Fibroblast of upper back skin (primary cell): Measurements from ENCODE around the gene CRISPLD2.

Experiments used
- DNase-seq: peaks from one replicate; pipeline ENCODE4 v3.0.0-alpha.2; 2013

CRISPLD2 gene

GRCh38 chr16:84819644-84820304 is at the start of gene CRISPLD2:
TSS of gene CRISPLD2 (plus strand) at chr16:84819985. CDS start at chr16:84838496, 18,511 bp downstream.
- peak; percentile 88 for DNase-seq

DNA sequence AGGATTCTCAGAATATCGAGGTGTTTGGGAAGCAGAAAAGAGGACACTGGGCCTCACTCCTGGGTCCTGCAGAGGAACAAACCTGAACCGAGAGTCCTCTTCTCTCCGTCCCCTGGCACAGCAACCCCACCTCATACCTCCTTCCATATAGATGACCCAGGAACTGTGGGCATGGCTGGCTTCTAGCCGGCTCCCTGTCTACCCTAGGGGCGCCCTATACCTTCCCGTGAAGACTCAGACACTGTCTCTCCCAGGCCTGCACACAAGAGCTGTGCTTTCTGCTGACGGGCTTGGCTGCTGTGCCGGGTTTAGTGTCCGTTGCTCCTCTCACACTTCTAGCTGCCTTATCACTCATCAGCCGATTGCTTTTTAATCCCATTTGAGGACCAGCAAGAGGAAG is 46.5 kb upstream of the CRISPLD2 start:
- no peak for DNase-seq

DNA sequence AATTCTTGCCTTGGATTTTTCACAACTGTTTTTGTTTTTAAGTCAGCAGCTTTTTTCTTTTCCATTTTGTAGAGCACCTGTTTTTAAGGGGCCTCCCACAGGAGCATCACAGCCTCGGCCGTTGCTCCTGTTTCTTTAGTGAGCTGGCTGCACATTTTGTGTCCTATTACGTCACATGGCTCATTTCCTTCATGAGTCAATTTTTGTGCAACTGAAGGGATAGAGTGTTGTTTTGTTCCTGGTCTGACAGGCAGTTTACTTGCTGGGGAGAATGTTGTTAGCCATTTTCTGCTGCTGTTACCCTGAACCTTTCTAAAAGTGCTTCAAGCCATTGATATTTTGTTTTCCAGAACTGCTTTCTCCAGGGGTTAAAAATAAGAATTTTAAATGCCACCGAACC is 45.0 kb upstream of the CRISPLD2 start:
- DNase-seq: peak; percentile 64

- no peak for DNase-seq
Measured at GRCh38 chr16:84775262-84775810, 44.4 kb upstream of the CRISPLD2 start.

DNA sequence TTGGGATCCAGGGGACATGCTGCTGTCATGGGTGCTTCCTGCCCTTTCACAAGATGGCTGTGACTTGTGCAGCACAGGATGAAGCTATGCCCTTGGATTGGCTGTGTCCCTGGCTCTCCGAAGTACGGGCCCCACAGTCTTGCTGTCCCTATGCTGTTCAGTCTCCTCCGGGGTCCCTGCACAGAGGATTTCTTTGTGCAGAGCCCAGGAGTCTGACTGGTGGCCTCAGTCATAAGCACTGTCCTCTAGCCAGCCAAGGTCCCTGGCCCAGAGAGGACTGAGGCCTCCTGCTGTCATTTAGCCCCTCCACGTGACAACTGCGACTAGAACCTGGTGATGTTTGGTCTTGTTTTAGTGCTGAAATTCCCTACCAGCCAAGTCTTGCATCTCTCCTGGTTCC is 42.4 kb upstream of the CRISPLD2 start:
- no peak for DNase-seq

DNA sequence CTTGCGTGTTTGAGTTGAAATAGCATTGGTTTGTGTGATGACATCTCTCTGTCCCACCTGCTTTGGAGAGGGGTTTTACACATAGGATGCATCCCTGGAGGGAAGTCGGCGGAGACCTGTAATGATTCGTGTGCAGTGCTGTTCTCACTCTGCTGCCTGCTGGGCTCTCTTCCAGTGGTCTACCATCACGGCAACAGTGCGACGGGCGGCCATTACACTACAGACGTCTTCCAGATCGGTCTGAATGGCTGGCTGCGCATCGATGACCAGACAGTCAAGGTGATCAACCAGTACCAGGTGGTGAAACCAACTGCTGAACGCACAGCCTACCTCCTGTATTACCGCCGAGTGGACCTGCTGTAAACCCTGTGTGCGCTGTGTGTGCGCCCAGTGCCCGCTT is 41.1 kb upstream of the CRISPLD2 start:
- no peak for DNase-seq

GRCh38 chr16:84780063-84780462 is 39.7 kb upstream of the CRISPLD2 start:
- DNase-seq: no peak

- no peak for DNase-seq
Measured at GRCh38 chr16:84780544-84781376, 39.0 kb upstream of the CRISPLD2 start.

DNA sequence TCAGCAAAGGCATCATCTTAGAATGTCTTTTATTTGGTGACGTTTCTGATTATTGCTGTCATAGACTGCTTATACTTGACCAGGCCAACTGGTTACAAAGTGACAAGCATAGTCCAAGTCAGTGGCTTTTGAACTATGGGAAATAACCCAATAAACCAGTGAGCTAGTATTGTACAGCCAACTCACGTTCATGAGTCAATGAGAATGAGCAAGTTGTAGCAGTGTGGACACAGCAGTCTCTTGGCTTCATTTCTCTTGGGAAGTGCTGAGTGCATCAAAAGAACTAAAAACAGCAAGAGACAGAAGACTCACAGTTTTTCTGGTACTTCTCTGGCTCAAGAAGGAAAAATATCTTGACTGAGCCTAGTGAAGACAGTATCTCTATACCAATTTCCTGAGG is 36.9 kb upstream of the CRISPLD2 start:
- DNase-seq: no peak

- peak; percentile 93 for DNase-seq
Measured at GRCh38 chr16:84785843-84786581, 33.8 kb upstream of the CRISPLD2 start.

GRCh38 chr16:84786605-84787262 is 33.1 kb upstream of the CRISPLD2 start:
- DNase-seq: no peak

GRCh38 chr16:84787263-84787622 is 32.5 kb upstream of the CRISPLD2 start:
- no peak for DNase-seq

- peak; percentile 89 for DNase-seq
Measured at GRCh38 chr16:84788920-84789391, 30.8 kb upstream of the CRISPLD2 start.

- no peak for DNase-seq
Measured at GRCh38 chr16:84789431-84789830, 30.4 kb upstream of the CRISPLD2 start.

DNA sequence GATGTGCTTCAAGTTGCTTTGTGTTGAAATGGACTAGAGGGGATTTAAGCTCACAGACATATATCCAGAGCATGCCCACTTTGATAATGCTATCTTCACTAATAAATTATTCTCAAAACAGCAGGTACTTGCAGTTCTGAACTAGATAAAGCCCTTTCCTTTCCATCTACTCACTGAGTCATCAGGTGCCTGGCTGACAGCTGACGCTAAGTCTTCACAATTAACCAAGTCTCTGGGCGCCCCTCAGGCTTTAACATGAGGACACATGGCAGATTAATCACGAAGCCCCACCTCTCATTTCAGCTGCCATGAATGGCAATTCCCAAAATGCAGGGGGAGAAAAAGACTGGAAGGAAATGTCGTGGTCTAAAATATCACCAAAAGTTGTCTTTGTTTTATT is 29.5 kb upstream of the CRISPLD2 start:
- DNase-seq: no peak

- DNase-seq: peak; percentile 76
Measured at GRCh38 chr16:84791088-84791487, 28.7 kb upstream of the CRISPLD2 start.

- DNase-seq: no peak
Measured at GRCh38 chr16:84791501-84791900, 28.3 kb upstream of the CRISPLD2 start.

- DNase-seq: no peak
Measured at GRCh38 chr16:84794186-84794585, 25.6 kb upstream of the CRISPLD2 start.

DNA sequence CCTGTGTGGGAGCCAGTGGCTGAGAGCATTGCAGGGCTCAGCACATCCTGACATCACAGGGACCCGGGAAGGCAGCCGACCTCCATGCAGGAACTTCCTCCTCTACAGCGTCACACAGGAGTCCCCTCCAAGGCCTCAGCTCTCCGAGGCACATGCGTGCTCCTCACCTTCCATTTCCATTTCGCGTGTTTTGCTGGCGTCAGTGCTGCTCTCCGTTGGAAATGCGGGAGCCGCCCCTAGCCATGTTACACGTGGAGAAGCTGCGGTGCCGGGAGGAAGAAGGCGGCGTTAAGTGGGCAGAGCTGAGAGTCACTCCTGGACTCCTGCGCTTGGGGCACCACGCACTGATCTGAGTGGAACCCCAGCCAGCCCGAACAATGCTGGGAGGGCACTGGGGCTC is 25.2 kb upstream of the CRISPLD2 start:
- no peak for DNase-seq

DNA sequence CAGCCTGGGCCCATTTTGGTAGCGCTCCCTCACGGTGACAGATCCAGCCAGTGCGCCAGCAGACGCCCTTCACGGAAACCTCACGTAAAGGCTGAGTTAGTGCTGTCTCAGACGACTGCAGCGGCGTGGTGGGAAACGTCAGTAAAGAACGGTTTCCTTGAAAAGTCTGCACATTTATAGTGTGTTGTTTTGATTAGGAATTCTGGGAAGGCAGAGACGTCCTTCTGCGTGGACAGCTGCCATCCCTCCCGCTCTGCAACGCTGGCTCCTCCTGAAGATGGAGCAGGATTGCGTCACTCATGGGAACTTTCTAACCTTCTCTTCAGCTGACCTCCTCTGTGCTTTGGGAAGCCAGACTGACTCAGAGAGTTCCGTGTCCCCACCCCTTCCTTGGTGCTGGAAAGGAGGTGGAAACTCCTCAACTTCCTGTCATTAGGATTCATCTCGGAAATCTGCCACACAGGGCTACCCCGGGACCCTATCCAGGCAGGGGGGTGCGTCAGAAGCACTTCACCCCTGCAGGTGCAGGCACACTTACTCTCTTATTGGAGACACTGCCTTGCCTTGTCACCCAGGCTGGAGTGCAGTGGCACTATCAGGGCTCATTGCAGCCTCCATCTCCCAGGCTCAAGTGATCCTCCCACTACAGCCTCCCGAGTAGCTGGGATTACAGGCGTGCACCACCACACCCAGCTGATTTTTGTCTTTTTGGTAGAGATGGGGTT is 24.3 kb upstream of the CRISPLD2 start:
- peak; percentile 90 for DNase-seq

GRCh38 chr16:84800158-84800978 is 19.4 kb upstream of the CRISPLD2 start:
- DNase-seq: no peak
